DND-41 (cell line): ENCODE data around the gene AMIGO2.

Experiments
- ATAC-seq: fragments of 200-7000 bp; cut with Tn5 transposase; 3 replicates; pipeline ENCODE4 v1.9.1; 2021; ENCODE audit warnings: low read depth; ENCODE audit not compliant: insufficient read depth
- DNase-seq: peaks from one replicate; pipeline ENCODE4 v3.0.0-alpha.2; 2020
- H2AFZ ChIP-seq: 2 replicates; pipeline ENCODE4 v1.6.0; 2012; ENCODE audit warnings: low read depth, low read length
- H3K27ac ChIP-seq: 2 replicates; pipeline ENCODE4 v1.5.1; 2012; ENCODE audit warnings: low read length, inconsistent platforms
- H3K27me3 ChIP-seq: fragments of 200-600 bp; sonication (generic); 2 replicates; pipeline ENCODE4 v1.6.0; 2012; ENCODE audit warnings: low read length, mild to moderate bottlenecking, inconsistent platforms; ENCODE audit not compliant: insufficient read depth, poor library complexity
- H3K36me3 ChIP-seq: 2 replicates; pipeline ENCODE4 v1.5.1; 2012; ENCODE audit warnings: low read length, inconsistent platforms; ENCODE audit not compliant: insufficient read depth
- H3K4me1 ChIP-seq: 2 replicates; pipeline ENCODE4 v1.5.1; 2012; ENCODE audit warnings: mild to moderate bottlenecking, low read length; ENCODE audit not compliant: insufficient read depth
- H3K4me2 ChIP-seq: 2 replicates; pipeline ENCODE4 v1.6.0; 2012; ENCODE audit warnings: mild to moderate bottlenecking, moderate library complexity, low read length, inconsistent platforms; ENCODE audit not compliant: insufficient read depth
- H3K4me3 ChIP-seq, 2 experiments: fragments of 200-600 bp in 1 of 2; shearing (Covaris generic) in 1 of 2; 2 replicates each; pipeline ENCODE4 v1.5.1; 2012 to 2016; ENCODE audit warnings: inconsistent platforms in 2 of 2, low read length in 2 of 2, mild to moderate bottlenecking in 2 of 2, low read depth in 1 of 2, moderate library complexity in 1 of 2
- H3K79me2 ChIP-seq: 2 replicates; pipeline ENCODE4 v1.6.0; 2012; ENCODE audit warnings: low read length, inconsistent platforms; ENCODE audit not compliant: insufficient read depth
- H3K9ac ChIP-seq: 2 replicates; pipeline ENCODE4 v1.6.0; 2012; ENCODE audit warnings: low read depth, mild to moderate bottlenecking, inconsistent platforms, low read length, moderate library complexity
- H3K9me3 ChIP-seq: 2 replicates; pipeline ENCODE4 v1.5.1; 2012; ENCODE audit warnings: low read length, moderate library complexity, mild to moderate bottlenecking, inconsistent platforms; ENCODE audit not compliant: insufficient read depth, severe bottlenecking
- H4K20me1 ChIP-seq: 2 replicates; pipeline ENCODE4 v1.6.0; 2012; ENCODE audit warnings: low read length; ENCODE audit not compliant: insufficient read depth
- EZH2 ChIP-seq: IDR thresholded peaks from 3 replicates; pipeline ENCODE4 v1.6.1; 2012; ENCODE audit warnings: borderline replicate concordance, low read depth, mild to moderate bottlenecking, moderate library complexity, low read length, inconsistent platforms; ENCODE audit not compliant: severe bottlenecking
- TF ChIP-seq, protein P1 (sequence below): IDR thresholded peaks from 2 replicates; pipeline ENCODE4 v1.5.1; 2012; ENCODE audit warnings: borderline replicate concordance, low read length, moderate library complexity, mild to moderate bottlenecking; ENCODE audit not compliant: poor library complexity, severe bottlenecking; ENCODE audit errors: extremely low read depth

AMIGO2 gene

DNA sequence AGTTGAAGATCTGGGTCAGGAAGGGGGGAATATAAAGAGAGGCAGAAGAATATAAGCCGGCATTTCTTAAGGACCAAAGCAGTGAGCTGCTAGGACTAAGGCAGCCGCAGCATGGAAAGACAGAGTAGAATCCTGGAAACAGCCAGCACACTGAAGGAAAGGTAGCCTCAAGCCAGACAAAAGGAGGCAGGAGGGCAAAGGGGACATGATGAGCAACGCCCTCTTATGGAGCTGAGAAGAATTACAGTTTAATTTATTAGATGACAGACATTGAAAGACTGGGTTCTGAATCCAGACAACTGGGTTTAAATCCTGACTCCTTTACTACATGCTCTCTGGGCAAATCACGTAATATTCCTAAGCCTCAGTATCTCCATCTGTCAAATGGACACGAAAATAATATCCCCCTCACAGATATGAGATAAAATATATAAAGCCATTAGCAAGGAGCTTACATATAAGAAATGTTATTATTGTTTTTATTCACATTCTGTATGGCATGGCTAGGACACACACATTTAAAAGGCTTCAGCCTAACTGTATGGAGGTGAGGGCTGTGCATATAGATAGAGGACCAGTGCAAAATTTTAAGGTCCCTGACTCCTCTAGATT lies 8.4 kb downstream of the AMIGO2 start:
- H3K27ac ChIP-seq: no peak overlapping the region
- no peaks in the 10 kb centered on the region for H3K79me2 ChIP-seq
- no peaks in the 10 kb centered on the region for H4K20me1 ChIP-seq
- no peak for ATAC-seq
- no peaks in the 10 kb centered on the region for H3K4me1 ChIP-seq
- no peak overlapping the region for H3K9ac ChIP-seq
- no peaks in the 10 kb centered on the region for H3K9me3 ChIP-seq
- H3K4me2 ChIP-seq: no peak overlapping the region
- no peaks in the 10 kb centered on the region for H3K36me3 ChIP-seq
- DNase-seq: no peak
- no peak for TF ChIP-seq EZH2
- TF ChIP-seq, protein P1, sequence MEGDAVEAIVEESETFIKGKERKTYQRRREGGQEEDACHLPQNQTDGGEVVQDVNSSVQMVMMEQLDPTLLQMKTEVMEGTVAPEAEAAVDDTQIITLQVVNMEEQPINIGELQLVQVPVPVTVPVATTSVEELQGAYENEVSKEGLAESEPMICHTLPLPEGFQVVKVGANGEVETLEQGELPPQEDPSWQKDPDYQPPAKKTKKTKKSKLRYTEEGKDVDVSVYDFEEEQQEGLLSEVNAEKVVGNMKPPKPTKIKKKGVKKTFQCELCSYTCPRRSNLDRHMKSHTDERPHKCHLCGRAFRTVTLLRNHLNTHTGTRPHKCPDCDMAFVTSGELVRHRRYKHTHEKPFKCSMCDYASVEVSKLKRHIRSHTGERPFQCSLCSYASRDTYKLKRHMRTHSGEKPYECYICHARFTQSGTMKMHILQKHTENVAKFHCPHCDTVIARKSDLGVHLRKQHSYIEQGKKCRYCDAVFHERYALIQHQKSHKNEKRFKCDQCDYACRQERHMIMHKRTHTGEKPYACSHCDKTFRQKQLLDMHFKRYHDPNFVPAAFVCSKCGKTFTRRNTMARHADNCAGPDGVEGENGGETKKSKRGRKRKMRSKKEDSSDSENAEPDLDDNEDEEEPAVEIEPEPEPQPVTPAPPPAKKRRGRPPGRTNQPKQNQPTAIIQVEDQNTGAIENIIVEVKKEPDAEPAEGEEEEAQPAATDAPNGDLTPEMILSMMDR: peak; percentile 58
- no peak overlapping the region for H3K4me3 ChIP-seq
- no peak overlapping the region for H2AFZ ChIP-seq
- peaks cover 11% of the 10 kb centered on the region for H3K27me3 ChIP-seq

DNA sequence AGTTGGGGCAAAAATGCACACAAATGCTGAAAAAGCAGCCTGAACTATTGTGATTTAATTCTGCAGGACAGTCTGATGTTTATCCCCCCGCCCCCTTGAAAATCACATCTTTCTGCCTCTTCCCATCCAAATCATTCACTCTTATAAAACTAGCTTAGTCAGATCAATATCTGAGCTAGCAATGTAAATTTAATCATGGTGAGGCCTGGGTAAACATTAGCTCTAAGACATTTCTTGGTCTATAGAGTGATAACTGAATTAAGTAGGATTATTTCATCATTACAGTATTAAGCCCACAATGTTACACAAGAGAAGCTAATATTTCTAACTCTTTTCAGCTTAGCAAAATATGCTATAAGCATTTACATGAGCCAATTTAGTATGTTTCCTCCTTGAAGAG lies 9.4 kb downstream of the AMIGO2 start:
- no peak for DNase-seq
- ATAC-seq: no peak
- Histone ChIP-seq H4K20me1 (no peaks in the 10 kb centered on the region), H3K4me2 (no peak overlapping the region), H3K27ac (no peak overlapping the region), H3K79me2 (no peaks in the 10 kb centered on the region), H3K9ac (no peak overlapping the region), H3K36me3 (no peaks in the 10 kb centered on the region), H2AFZ (no peak overlapping the region), H3K4me1 (no peaks in the 10 kb centered on the region), H3K27me3 (peaks cover 7% of the 10 kb centered on the region), H3K9me3 (no peaks in the 10 kb centered on the region), H3K4me3 (no peak overlapping the region)
- TF ChIP-seq, protein P1: no peak
- TF ChIP-seq EZH2: no peak

DNA sequence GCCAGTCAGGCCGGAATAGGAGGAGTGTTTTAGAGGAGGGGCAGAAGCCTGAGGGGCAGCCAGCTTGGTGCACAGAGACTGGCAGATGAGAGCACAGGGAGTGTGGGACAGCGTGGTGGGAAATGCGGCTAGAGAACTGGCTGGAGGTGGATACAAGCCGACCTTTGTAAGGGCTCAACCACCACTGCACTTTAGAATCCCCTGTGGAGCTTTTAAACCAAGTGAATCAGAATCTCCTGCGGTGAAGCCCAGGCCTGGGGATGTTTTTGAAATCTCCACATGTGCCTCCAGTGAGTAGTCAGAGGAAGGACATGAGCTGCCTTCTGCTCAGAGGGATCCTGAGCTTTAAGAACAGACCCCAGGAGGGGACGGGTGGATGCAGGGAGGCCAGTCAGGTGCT lies 11.2 kb downstream of the AMIGO2 start:
- no peak for DNase-seq
- no peak overlapping the region for H3K4me2 ChIP-seq
- H3K4me3 ChIP-seq: no peak overlapping the region
- no peak overlapping the region for H3K9ac ChIP-seq
- no peak overlapping the region for H3K27ac ChIP-seq
- H3K9me3 ChIP-seq: no peaks in the 10 kb centered on the region
- no peaks in the 10 kb centered on the region for H3K79me2 ChIP-seq
- peaks cover 6% of the 10 kb centered on the region for H3K27me3 ChIP-seq
- H2AFZ ChIP-seq: no peak overlapping the region
- H4K20me1 ChIP-seq: no peaks in the 10 kb centered on the region
- H3K36me3 ChIP-seq: no peaks in the 10 kb centered on the region
- H3K4me1 ChIP-seq: no peaks in the 10 kb centered on the region
- TF ChIP-seq EZH2: no peak
- TF ChIP-seq, protein P1: no peak
- ATAC-seq: no peak
